Measurements from ENCODE around the gene CXorf38.

CXorf38 gene

GRCh38 chrX:40651620-40652223 is 4.4 kb upstream of the CXorf38 start:
- H3K4me3 ChIP-seq (ENCODE audit: low read length) = no peak overlapping the region
- TF ChIP-seq ZNF274 (IDR thresholded peaks at IDR 0.05; ENCODE audit: low read depth, low read length) = no peak

- no peak for TF ChIP-seq ZNF274 (IDR thresholded peaks at IDR 0.05; ENCODE audit: low read depth, low read length)
- peak overlapping the region; percentile 93 for H3K4me3 ChIP-seq (ENCODE audit: low read length)
These were observed 663 bp downstream of the CXorf38 start for GRCh38 chrX:40646489-40647306.

GRCh38 chrX:40644821-40645358 is 2.5 kb downstream of the CXorf38 start:
- H3K4me3 ChIP-seq (ENCODE audit: low read length) = peak overlapping the region; percentile 70
- no peak for TF ChIP-seq ZNF274 (IDR thresholded peaks at IDR 0.05; ENCODE audit: low read depth, low read length)

- H3K4me3 ChIP-seq (ENCODE audit: low read length) = peak overlapping the region; percentile 70
- no peak for TF ChIP-seq ZNF274 (IDR thresholded peaks at IDR 0.05; ENCODE audit: low read depth, low read length)
These were observed 3.2 kb downstream of the CXorf38 start for GRCh38 chrX:40644176-40644575.

GRCh38 chrX:40637687-40638086 is 9.7 kb downstream of the CXorf38 start:
- no peak for TF ChIP-seq ZNF274 (IDR thresholded peaks at IDR 0.05; ENCODE audit: low read depth, low read length)
- no peak overlapping the region for H3K4me3 ChIP-seq (ENCODE audit: low read length)

- H3K4me3 ChIP-seq (ENCODE audit: low read length) = no peak overlapping the region
- no peak for TF ChIP-seq ZNF274 (IDR thresholded peaks at IDR 0.05; ENCODE audit: low read depth, low read length)
These were observed 15.2 kb downstream of the CXorf38 start for GRCh38 chrX:40632199-40632598.

GRCh38 chrX:40628506-40628905 is 18.9 kb downstream of the CXorf38 start:
- H3K4me3 ChIP-seq (ENCODE audit: low read length) = no peak overlapping the region
- no peak for TF ChIP-seq ZNF274 (IDR thresholded peaks at IDR 0.05; ENCODE audit: low read depth, low read length)

GRCh38 chrX:40625294-40625693 is 22.1 kb downstream of the CXorf38 start:
- no peak overlapping the region for H3K4me3 ChIP-seq (ENCODE audit: low read length)
- TF ChIP-seq ZNF274 (IDR thresholded peaks at IDR 0.05; ENCODE audit: low read depth, low read length) = no peak

- no peak for TF ChIP-seq ZNF274 (IDR thresholded peaks at IDR 0.05; ENCODE audit: low read depth, low read length)
- H3K4me3 ChIP-seq (ENCODE audit: low read length) = no peak overlapping the region
These were observed 23.7 kb downstream of the CXorf38 start for GRCh38 chrX:40623665-40624064.

GRCh38 chrX:40623139-40623536 is 24.2 kb downstream of the CXorf38 start, which contains the start of gene MPC1L:
Gene MPC1L, plus strand, starts transcription at chrX:40623428. Its CDS starts 138 bp downstream, at chrX:40623566.
- no peak within 1 kb of the TSS for H3K4me3 ChIP-seq (ENCODE audit: low read length)
- no peak for TF ChIP-seq ZNF274 (IDR thresholded peaks at IDR 0.05; ENCODE audit: low read depth, low read length)

- TF ChIP-seq ZNF274 (IDR thresholded peaks at IDR 0.05; ENCODE audit: low read depth, low read length) = no peak
- no peak overlapping the region for H3K4me3 ChIP-seq (ENCODE audit: low read length)
These were observed 24.8 kb downstream of the CXorf38 start for GRCh38 chrX:40622479-40623138.

- TF ChIP-seq ZNF274 (IDR thresholded peaks at IDR 0.05; ENCODE audit: low read depth, low read length) = no peak
- H3K4me3 ChIP-seq (ENCODE audit: low read length) = no peak overlapping the region
These were observed 29.8 kb downstream of the CXorf38 start for GRCh38 chrX:40617566-40617965.

- no peak overlapping the region for H3K4me3 ChIP-seq (ENCODE audit: low read length)
- TF ChIP-seq ZNF274 (IDR thresholded peaks at IDR 0.05; ENCODE audit: low read depth, low read length) = no peak
These were observed 31.4 kb downstream of the CXorf38 start for GRCh38 chrX:40615976-40616375.

- H3K4me3 ChIP-seq (ENCODE audit: low read length) = no peak overlapping the region
- TF ChIP-seq ZNF274 (IDR thresholded peaks at IDR 0.05; ENCODE audit: low read depth, low read length) = no peak
These were observed 34.9 kb downstream of the CXorf38 start for GRCh38 chrX:40612511-40612910.

Measured in GM08714 (cell line).